Left lung (tissue), 10 donors: Measurements from ENCODE around the gene REEP6. TPM values are rescaled to one million over a fixed set of nuclear protein-coding genes. Genes with fewer than 3 reads are reported as not detected.

Source experiments
- ATAC-seq: fragments of 200-7000 bp; cut with Tn5 transposase; one replicate; pipeline ENCODE4 v1.9.1; 2020; ENCODE audit warnings: moderate library complexity
- DNase-seq, 4 donors: peaks; one replicate each; pipeline ENCODE4 v3.0.0-alpha.2; 2013 to 2020
- H3K27ac ChIP-seq, 2 donors: fragments of 200-600 bp; sonication (generic) in 1 of 2; one replicate each; pipeline versions ENCODE4 v1.5.0 to v1.8.0; 2020 to 2021
- H3K27me3 ChIP-seq, 2 donors: fragments of 200-600 bp; sonication (generic) in 1 of 2; one replicate each; pipeline versions ENCODE4 v1.5.0 to v1.8.0; 2020 to 2021
- H3K36me3 ChIP-seq, 2 donors: fragments of 200-600 bp; sonication (generic) in 1 of 2; one replicate each; pipeline versions ENCODE4 v1.5.0 to v1.8.0; 2020 to 2021
- H3K4me1 ChIP-seq, 2 donors: fragments of 200-600 bp; one replicate each; pipeline ENCODE4 v1.8.0; 2021
- H3K4me3 ChIP-seq, 2 donors: fragments of 200-600 bp; sonication (generic) in 1 of 2; one replicate each; pipeline versions ENCODE4 v1.5.0 to v1.8.0; 2020 to 2021; ENCODE audit warnings: mild to moderate bottlenecking in 1 of 2
- H3K9me3 ChIP-seq, 2 donors: fragments of 200-600 bp; sonication (generic) in 1 of 2; one replicate each; pipeline versions ENCODE4 v1.5.0 to v1.8.0; 2020 to 2021
- intact Hi-C, 2 donors: fragments of 100-400 bp; cut with DNase I; formaldehyde crosslinking; loops; one replicate each; pipeline versions ENCODE4 v1.11.2 to v1.14.2; 2022
- polyA plus RNA-seq, 6 donors: library from polyadenylated mRNA; unstranded; fragments of 120-200 nt; gene quantifications; one replicate each; pipeline ENCODE4 v1.2.1, GENCODE V29; 2013; ENCODE audit not compliant: insufficient read length in 6 of 6
- total RNA-seq, 2 donors: library from RNA; stranded (reverse); fragmentation: NEBNext Ultra II Directional; extraction: Animal tissue kit (Norgen Biotek cat#: 25700); gene quantifications; one replicate each; pipeline ENCODE4 v1.2.1, GENCODE V29; 2021
- TF ChIP-seq, protein P1 (sequence below), 2 donors: fragments of 200-600 bp; sonication (generic) in 1 of 2; IDR thresholded peaks; one replicate each; pipeline versions ENCODE4 v1.5.0 to v1.8.0; 2021; ENCODE audit warnings: antibody characterized with exemption in 2 of 2
- donor health status: DM: no; HTN: yes; CAD: no.
- donor health status: DM: no; HTN: no; CAD: no.

The REEP6 gene
- total and polyA plus RNA-seq, 8 donors = 1.6 to 5.9 (median 3.7) TPM

DNA sequence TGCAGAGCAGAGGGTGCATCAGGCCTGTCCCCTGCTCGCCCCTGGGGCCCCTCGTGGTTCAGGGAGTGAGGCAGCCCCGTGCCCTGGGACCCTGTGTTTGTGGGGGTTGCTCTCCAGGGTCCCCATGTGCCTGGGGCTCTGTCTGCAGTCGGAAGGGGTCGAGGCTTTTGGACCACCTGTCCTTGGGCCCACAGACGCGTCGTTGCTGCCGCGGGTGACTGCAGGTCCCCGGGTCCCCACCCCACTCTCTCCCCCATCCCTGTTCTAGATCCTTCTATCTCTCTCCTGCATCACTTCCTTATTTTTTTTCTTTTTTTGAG is 2.7 kb upstream of the REEP6 start:
- peaks cover 0 to 30% of the 10 kb centered on the region in 2 donors for H3K27me3 ChIP-seq
- no peak overlapping the region for H3K4me3 ChIP-seq
- no peaks in the 10 kb centered on the region for H3K36me3 ChIP-seq
- intact Hi-C loops = no loop called here
- TF ChIP-seq, protein P1, sequence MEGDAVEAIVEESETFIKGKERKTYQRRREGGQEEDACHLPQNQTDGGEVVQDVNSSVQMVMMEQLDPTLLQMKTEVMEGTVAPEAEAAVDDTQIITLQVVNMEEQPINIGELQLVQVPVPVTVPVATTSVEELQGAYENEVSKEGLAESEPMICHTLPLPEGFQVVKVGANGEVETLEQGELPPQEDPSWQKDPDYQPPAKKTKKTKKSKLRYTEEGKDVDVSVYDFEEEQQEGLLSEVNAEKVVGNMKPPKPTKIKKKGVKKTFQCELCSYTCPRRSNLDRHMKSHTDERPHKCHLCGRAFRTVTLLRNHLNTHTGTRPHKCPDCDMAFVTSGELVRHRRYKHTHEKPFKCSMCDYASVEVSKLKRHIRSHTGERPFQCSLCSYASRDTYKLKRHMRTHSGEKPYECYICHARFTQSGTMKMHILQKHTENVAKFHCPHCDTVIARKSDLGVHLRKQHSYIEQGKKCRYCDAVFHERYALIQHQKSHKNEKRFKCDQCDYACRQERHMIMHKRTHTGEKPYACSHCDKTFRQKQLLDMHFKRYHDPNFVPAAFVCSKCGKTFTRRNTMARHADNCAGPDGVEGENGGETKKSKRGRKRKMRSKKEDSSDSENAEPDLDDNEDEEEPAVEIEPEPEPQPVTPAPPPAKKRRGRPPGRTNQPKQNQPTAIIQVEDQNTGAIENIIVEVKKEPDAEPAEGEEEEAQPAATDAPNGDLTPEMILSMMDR (IDR thresholded peaks at IDR 0.05) = no peak
- no peak for ATAC-seq
- no peaks in the 10 kb centered on the region for H3K9me3 ChIP-seq
- H3K27ac ChIP-seq = no peak overlapping the region
- no peak for DNase-seq
- H3K4me1 ChIP-seq = peaks cover 5 to 18% of the 10 kb centered on the region in 2 donors

DNA sequence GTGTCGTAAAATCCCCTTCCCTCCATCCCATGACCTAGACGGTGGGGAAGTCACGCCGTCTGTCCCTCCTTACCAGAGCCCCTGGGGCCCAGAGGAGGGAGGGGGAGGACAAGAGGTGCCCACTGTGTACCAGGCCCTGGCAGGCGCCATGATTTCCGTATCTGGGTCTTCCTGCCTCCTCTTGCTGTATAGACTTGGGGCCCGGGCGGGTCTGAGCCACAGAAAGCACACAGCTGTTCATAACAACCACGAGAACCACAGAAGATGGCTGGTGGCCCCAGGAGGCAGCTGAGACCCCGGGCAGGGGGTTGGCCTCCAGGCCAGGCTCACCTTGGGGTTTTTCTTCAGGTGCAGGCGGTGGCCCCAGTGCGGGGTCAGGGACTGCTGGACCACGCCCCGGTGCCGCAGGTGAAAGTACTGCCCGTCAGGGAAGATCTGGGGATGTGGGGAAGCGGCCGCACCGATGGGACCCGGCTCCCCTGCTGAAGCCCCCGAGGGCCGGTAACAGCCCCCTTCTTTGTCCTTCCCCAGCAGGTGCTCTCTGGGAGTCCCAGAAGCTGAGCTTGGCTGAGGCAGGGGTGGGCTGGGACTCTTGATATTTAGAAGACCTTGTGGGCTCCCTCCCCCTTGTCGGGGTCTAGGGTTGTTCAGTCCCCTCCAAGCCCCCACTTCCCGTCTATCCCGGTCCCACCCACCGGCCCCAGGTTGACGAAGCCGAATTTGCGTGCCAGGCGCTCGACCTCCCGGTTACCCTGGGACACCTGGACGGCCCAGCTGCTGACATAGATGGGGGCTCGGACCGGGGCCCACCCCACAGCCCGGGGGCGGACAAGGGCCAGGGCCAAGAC is 1.3 kb upstream of the REEP6 start:
- peaks cover 5 to 18% of the 10 kb centered on the region in 2 donors for H3K4me1 ChIP-seq
- no peaks in the 10 kb centered on the region for H3K9me3 ChIP-seq
- peak overlapping the region; percentile 43 to 53 for H3K4me3 ChIP-seq
- no peak for ATAC-seq
- H3K27me3 ChIP-seq = peaks cover 0 to 33% of the 10 kb centered on the region in 2 donors
- DNase-seq = peak in 1 of 4 donors; percentile 70
- peak overlapping the region; percentile 36 to 71 for H3K27ac ChIP-seq
- TF ChIP-seq, protein P1 (IDR thresholded peaks at IDR 0.05) = no peak
- intact Hi-C loops = no loop called here
- H3K36me3 ChIP-seq = no peaks in the 10 kb centered on the region

DNA sequence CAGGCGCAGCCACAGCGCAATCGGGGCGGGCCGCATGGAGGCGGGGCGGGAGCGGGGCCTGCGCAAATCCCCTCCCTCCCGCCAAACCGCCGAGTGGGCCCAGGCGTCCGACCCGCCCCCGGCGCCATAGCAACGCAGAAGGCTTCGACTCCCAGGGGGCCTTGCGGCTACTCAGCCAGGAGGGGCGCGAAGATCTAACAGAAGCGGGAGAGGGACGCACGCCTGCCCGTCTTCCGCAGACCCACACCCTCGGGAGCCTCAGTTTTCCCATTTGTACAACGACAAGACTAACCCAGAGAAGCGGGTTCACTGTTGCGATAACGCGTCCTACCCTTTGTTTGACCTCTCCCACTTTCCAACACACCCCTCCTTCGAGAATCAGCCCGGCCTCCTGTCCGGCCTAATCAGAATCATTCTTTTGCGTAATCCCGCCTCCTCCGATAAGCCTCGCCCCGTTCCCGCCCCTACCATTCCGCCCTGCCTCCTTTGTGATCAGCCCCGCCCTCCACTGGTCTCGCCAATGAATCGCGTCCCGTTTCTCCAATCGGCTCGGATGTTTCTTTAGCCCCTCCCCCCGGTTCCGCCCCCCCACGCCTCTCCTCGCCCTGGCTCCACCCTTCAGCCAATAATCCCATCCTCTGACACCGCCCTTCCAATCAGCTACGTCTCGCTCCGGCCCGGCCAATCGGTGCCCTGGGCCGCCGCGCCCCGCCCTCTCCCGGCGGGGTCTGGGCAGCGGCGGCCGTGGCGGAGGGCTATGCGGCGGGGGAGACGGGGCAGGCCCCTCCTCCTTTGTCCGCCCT is 469 bp upstream of the REEP6 start, which contains the start of gene PCSK4:
PCSK4 (minus strand) TSS at position 40 of the 803 bp plus-strand sequence; CDS start at position 36, 4 bp downstream.
- H3K27ac ChIP-seq = peak within 1 kb of the TSS; percentile 36 to 71

DNA sequence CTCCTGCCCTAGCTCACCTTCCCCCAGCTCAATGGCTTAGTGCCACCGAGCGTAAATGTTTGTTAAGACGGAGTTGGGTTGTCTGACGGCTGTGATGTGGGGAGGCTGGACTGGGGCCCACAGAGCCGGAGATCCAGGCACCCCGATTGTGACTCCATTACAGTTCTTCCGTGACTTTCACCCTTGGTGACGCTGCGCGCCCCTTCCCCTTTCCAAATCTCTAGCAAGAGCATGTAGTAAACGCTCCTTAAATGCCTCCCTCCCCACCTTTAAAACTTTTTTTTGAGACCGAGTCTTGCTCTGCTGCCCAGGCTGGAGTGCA is 829 bp downstream of the REEP6 start:
- Histone ChIP-seq H3K9me3 (no peaks in the 10 kb centered on the region), H3K27me3 (peaks cover 0 to 54% of the 10 kb centered on the region in 2 donors), H3K4me3 (no peak overlapping the region), H3K36me3 (no peaks in the 10 kb centered on the region), H3K4me1 (peaks cover 5 to 18% of the 10 kb centered on the region in 2 donors), H3K27ac (no peak overlapping the region)
- TF ChIP-seq, protein P1 (IDR thresholded peaks at IDR 0.05) = no peak
- ATAC-seq (no peak), DNase-seq (no peak)
- intact Hi-C loops = no loop called here

More for the DNA sequence above, 469 bp upstream of the REEP6 start, which contains the start of gene PCSK4:
- DNase-seq (peak; percentile 96 to 99 (median 98)), ATAC-seq (peak; percentile 91)
- Histone ChIP-seq H3K4me1 (peaks cover 5 to 18% of the 10 kb centered on the region in 2 donors), H3K9me3 (no peaks in the 10 kb centered on the region), H3K4me3 (peak within 1 kb of the TSS; percentile 43 to 53), H3K27me3 (peaks cover 0 to 41% of the 10 kb centered on the region in 2 donors), H3K36me3 (no peaks in the 10 kb centered on the region)
- intact Hi-C loops = no loop called here
- TF ChIP-seq, protein P1 (IDR thresholded peaks at IDR 0.05) = peak in 1 of 2 donors; percentile 15
